ENCODE results near the gene CTLA4. TPM values are rescaled to one million over a fixed set of nuclear protein-coding genes. Genes with fewer than 3 reads are reported as not detected.

CTLA4 gene
- not detected for total RNA-seq

DNA sequence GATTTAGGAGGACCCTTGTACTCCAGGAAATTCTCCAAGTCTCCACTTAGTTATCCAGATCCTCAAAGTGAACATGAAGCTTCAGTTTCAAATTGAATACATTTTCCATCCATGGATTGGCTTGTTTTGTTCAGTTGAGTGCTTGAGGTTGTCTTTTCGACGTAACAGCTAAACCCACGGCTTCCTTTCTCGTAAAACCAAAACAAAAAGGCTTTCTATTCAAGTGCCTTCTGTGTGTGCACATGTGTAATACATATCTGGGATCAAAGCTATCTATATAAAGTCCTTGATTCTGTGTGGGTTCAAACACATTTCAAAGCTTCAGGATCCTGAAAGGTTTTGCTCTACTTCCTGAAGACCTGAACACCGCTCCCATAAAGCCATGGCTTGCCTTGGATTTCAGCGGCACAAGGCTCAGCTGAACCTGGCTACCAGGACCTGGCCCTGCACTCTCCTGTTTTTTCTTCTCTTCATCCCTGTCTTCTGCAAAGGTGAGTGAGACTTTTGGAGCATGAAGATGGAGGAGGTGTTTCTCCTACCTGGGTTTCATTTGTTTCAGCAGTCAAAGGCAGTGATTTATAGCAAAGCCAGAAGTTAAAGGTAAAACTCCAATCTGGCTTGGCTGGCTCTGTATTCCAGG is at the start of gene CTLA4:
Gene CTLA4, plus strand, starts transcription at position 211 of the 640 bp plus-strand sequence. Its CDS starts 172 bp downstream, at position 383.
- Histone ChIP-seq H3K27me3 (no peaks in the 10 kb centered on the region), H3K4me3 (no peak within 1 kb of the TSS), H3K4me1 (no peaks in the 10 kb centered on the region), H3K27ac (no peak within 1 kb of the TSS), H3K9me3 (no peaks in the 10 kb centered on the region), H3K36me3 (no peaks in the 10 kb centered on the region)
- DNase-seq (ENCODE audit: low spot score in 2 of 2) = no peak
- intact Hi-C loops (cut with DNase I) = no loop called here
- TF ChIP-seq, protein P1, sequence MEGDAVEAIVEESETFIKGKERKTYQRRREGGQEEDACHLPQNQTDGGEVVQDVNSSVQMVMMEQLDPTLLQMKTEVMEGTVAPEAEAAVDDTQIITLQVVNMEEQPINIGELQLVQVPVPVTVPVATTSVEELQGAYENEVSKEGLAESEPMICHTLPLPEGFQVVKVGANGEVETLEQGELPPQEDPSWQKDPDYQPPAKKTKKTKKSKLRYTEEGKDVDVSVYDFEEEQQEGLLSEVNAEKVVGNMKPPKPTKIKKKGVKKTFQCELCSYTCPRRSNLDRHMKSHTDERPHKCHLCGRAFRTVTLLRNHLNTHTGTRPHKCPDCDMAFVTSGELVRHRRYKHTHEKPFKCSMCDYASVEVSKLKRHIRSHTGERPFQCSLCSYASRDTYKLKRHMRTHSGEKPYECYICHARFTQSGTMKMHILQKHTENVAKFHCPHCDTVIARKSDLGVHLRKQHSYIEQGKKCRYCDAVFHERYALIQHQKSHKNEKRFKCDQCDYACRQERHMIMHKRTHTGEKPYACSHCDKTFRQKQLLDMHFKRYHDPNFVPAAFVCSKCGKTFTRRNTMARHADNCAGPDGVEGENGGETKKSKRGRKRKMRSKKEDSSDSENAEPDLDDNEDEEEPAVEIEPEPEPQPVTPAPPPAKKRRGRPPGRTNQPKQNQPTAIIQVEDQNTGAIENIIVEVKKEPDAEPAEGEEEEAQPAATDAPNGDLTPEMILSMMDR (IDR thresholded peaks at IDR 0.05) = no peak

DNA sequence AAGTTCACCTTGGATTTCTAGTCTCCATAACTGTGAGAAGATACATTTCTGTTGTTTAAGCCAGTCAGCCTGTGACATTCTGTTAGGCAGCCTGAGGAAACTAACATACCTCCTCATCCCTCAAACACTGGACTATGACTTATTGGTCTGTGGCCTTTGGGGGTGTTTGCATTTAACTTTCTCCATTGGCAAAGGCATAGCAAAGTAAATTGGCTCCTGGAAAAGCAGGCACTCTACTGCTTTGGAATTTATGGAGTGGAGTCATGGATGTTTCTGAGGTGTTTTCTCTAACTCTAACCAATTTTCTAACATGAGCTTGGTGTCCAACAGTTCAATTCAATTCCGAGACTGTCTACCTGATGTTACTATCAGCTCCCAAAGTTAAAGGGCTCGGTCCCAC is 48.9 kb upstream of the CTLA4 start:
- Histone ChIP-seq H3K4me3 (no peak overlapping the region), H3K9me3 (no peaks in the 10 kb centered on the region), H3K36me3 (no peaks in the 10 kb centered on the region), H3K27me3 (no peaks in the 10 kb centered on the region), H3K27ac (no peak overlapping the region), H3K4me1 (no peaks in the 10 kb centered on the region)
- intact Hi-C loops (cut with DNase I) = loop anchor here (5.0 to 10.0 kb wide), 2 partner anchors 94 to 164 kb away; no protein-coding TSS in a partner anchor
- TF ChIP-seq, protein P1 (IDR thresholded peaks at IDR 0.05) = no peak
- DNase-seq (ENCODE audit: low spot score in 2 of 2) = no peak

DNA sequence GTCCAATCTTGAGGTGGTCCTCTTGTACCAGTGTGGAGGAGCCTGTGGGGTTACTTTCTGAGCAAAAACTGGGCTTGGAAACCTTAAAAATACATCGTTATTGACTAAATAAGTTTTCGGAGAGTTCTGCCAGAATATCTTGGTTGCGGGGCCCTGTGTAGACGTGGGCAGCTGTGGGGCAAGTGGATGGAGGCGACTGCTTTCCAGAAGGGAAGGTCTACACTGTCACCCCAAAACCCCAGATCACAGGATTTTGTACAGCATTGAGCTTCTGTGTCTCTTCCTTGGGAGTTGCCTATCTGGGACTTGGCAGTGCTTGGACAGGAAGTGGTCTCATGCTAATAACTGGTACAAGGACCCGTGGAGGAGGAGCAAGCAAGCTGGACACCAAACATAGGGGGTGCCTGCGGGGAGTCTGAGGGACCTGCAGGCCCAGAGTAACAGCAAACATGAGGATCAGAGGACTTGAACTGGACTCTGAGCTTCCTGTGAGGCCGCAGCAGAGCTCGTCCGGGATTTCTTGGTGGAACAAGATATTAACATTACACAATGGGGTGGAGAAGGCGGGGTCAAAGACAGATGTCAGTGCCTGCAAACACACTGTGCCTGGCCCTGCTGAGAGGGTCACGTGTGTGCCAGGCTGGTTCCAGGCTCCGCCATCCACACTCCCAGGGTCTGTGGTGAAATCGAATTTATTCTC is 48.0 kb upstream of the CTLA4 start:
- Histone ChIP-seq H3K4me1 (no peaks in the 10 kb centered on the region), H3K4me3 (no peak overlapping the region), H3K27me3 (no peaks in the 10 kb centered on the region), H3K9me3 (no peaks in the 10 kb centered on the region), H3K36me3 (no peaks in the 10 kb centered on the region), H3K27ac (no peak overlapping the region)
- no peak for DNase-seq (ENCODE audit: low spot score in 2 of 2)
- intact Hi-C loops (cut with DNase I) = loop anchor here (5.0 to 10.0 kb wide), 2 partner anchors 93 to 165 kb away; no protein-coding TSS in a partner anchor
- TF ChIP-seq, protein P1 (IDR thresholded peaks at IDR 0.05) = no peak

DNA sequence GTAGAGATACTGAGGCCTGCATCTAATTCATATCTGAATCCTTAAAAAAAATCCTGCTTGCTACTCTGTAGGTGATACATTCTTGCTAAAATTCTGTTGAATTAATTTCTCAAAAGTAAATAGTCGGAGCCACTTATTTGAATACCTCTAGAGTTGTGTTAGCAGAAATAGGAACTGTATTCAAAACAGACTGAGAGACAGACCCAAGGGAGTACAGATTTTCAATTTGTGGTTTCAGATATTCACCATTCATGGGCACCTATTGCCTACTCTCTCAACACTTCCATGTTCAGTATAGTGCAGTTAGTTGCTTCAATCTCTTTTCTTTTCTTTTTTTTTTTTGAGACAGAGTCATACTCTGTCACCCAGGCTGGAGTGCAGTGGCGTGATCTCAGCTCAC is 46.6 kb upstream of the CTLA4 start:
- Histone ChIP-seq H3K27me3 (no peaks in the 10 kb centered on the region), H3K4me3 (no peak overlapping the region), H3K27ac (no peak overlapping the region), H3K9me3 (no peaks in the 10 kb centered on the region), H3K36me3 (no peaks in the 10 kb centered on the region), H3K4me1 (no peaks in the 10 kb centered on the region)
- TF ChIP-seq, protein P1 (IDR thresholded peaks at IDR 0.05) = no peak
- DNase-seq (ENCODE audit: low spot score in 2 of 2) = no peak
- intact Hi-C loops (cut with DNase I) = no loop called here

DNA sequence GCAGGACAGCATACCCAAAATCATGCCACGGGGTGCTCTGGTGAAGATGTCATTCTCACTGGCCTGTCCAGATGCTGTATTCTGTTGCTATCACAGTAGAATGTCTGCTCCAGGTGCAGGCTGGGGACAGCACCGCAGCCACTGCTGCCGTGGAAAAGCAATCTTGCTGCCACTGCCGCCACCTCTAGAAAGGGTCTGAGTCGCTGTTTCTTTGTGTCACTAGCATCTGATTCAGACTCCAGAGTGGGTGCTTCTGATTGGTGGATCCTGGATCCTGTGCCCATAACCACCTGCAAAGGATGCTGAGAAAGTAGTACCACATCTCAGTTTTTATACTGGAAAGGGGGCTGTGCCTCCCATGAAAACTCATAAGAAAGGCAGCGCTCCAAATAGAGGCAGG is 45.3 kb upstream of the CTLA4 start:
- H3K4me3 ChIP-seq = no peak overlapping the region
- DNase-seq (ENCODE audit: low spot score in 2 of 2) = no peak
- no peaks in the 10 kb centered on the region for H3K4me1 ChIP-seq
- TF ChIP-seq, protein P1 (IDR thresholded peaks at IDR 0.05) = no peak
- intact Hi-C loops (cut with DNase I) = no loop called here
- H3K36me3 ChIP-seq = no peaks in the 10 kb centered on the region
- no peak overlapping the region for H3K27ac ChIP-seq
- no peaks in the 10 kb centered on the region for H3K27me3 ChIP-seq
- H3K9me3 ChIP-seq = no peaks in the 10 kb centered on the region
